ENCODE measurements around the gene AATK.

Gene AATK

DNA sequence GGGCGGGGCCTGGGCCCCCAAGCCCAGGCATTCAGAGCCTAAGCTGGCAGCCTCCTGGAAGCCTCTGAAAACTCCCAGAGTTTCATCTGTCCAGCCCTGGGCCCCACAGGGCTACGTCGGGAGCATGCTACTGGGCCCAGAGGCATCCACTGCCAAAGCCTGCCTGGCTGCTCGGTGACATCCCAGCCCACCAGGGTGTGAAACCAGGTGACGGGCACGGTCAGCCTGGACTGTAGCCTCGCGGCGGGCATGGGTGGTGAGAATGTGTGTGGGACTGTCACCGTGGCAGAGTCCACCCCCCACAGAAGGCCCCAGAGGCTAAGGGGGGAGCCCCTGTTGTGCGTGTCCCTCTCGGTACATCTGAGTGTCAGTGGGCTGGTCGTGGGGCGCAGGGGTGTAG lies 25.6 kb upstream of the AATK start:
- ChIA-PET POLR2A (interaction anchor here (0.8 to 1.3 kb wide), 2 partner anchors 47 to 48 kb away, joined by 3 to 4 read pairs; partner anchors contain the start of genes NDUFAF8 and TEPSIN), CTCF (no interaction called here)
- no peak for DNase-seq (ENCODE audit: extremely low spot score)
- no peak for TF ChIP-seq FOXM1 (IDR thresholded peaks at IDR 0.05; ENCODE audit: borderline replicate concordance)
- no peak for TF ChIP-seq HDGF (IDR thresholded peaks at IDR 0.05; ENCODE audit: borderline replicate concordance)
- no peak for TF ChIP-seq SP1 (IDR thresholded peaks at IDR 0.05)
- TF ChIP-seq ARNT (IDR thresholded peaks at IDR 0.05), result no peak

DNA sequence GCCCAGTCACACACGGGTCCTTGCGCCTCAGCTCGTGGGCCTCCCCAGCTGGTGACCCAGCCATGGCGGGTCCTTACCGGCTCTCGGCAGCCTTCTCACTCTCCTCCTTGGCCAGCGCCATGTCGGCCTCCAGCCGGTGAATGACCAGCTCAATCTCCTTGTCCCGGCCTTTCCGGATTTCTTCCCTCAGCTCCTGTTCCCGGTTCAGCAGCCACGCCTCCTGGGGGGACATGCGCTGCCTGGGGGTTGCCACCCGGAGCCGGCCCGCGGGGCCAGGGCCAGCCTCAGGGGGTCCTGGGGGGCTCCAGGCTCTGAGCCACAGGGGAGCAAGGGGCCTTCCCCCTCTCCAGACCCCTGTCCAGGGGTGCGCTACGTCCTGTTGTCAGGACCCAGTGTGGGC lies 25.1 kb upstream of the AATK start:
- ChIA-PET POLR2A (interaction anchor here (1.3 kb wide), 1 partner anchor 48 kb away, joined by 4 read pairs; the partner anchor contains the start of genes NDUFAF8 and TEPSIN), CTCF (interaction anchor here (0.9 kb wide), 1 partner anchor 10 kb away, joined by 3 read pairs; no protein-coding TSS in a partner anchor)
- no peak for DNase-seq (ENCODE audit: extremely low spot score)
- TF ChIP-seq FOXK2 (IDR thresholded peaks at IDR 0.05) (no peak), LEF1 (IDR thresholded peaks at IDR 0.05; ENCODE audit: borderline replicate concordance) (no peak), SUZ12 (IDR thresholded peaks at IDR 0.05) (no peak), L3MBTL2 (conservative IDR thresholded peaks at IDR 0.05) (no peak)

DNA sequence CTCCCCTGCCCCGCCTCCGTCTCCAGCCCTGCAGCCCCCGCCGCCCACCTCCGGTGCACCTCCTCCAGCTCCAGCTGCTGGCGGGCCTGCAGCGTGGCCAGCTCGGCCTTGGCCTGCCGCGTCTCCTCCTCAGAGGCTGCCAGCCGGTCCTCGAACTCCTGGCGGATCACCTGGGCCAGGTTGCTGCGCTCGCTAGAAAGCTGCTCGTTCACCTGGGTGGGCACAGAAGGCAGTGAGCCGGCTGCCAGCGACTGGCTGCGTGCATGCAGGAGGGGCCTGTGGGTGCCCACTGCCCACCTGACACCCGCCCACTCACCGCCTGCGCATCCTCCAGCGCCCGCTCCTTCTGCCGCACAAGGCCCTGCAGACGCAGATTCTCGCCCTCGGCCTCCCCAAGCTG lies 24.6 kb upstream of the AATK start:
- ChIA-PET POLR2A (interaction anchor here (1.3 kb wide), 1 partner anchor 48 kb away, joined by 4 read pairs; the partner anchor contains the start of genes NDUFAF8 and TEPSIN), CTCF (interaction anchor here (0.9 kb wide), 2 partner anchors 10 to 50 kb away, joined by 3 read pairs; no protein-coding TSS in a partner anchor)
- TF ChIP-seq L3MBTL2 (conservative IDR thresholded peaks at IDR 0.05) (no peak), CTBP1 (IDR thresholded peaks at IDR 0.05; ENCODE audit: borderline replicate concordance) (no peak), BHLHE40 (IDR thresholded peaks at IDR 0.05; ENCODE audit: borderline replicate concordance) (no peak), ZNF384 (IDR thresholded peaks at IDR 0.05) (no peak), NFRKB (IDR thresholded peaks at IDR 0.05) (no peak), LEF1 (IDR thresholded peaks at IDR 0.05; ENCODE audit: borderline replicate concordance) (no peak), ARNT (IDR thresholded peaks at IDR 0.05) (no peak), SUZ12 (IDR thresholded peaks at IDR 0.05) (no peak), HDGF (IDR thresholded peaks at IDR 0.05; ENCODE audit: borderline replicate concordance) (no peak), SP1 (IDR thresholded peaks at IDR 0.05) (no peak), FOXK2 (IDR thresholded peaks at IDR 0.05) (no peak), TARDBP (IDR thresholded peaks at IDR 0.05) (no peak)
- TF ChIP-seq, protein P1, sequence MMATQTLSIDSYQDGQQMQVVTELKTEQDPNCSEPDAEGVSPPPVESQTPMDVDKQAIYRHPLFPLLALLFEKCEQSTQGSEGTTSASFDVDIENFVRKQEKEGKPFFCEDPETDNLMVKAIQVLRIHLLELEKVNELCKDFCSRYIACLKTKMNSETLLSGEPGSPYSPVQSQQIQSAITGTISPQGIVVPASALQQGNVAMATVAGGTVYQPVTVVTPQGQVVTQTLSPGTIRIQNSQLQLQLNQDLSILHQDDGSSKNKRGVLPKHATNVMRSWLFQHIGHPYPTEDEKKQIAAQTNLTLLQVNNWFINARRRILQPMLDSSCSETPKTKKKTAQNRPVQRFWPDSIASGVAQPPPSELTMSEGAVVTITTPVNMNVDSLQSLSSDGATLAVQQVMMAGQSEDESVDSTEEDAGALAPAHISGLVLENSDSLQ (IDR thresholded peaks at IDR 0.05), result no peak
- no peak for DNase-seq (ENCODE audit: extremely low spot score)

DNA sequence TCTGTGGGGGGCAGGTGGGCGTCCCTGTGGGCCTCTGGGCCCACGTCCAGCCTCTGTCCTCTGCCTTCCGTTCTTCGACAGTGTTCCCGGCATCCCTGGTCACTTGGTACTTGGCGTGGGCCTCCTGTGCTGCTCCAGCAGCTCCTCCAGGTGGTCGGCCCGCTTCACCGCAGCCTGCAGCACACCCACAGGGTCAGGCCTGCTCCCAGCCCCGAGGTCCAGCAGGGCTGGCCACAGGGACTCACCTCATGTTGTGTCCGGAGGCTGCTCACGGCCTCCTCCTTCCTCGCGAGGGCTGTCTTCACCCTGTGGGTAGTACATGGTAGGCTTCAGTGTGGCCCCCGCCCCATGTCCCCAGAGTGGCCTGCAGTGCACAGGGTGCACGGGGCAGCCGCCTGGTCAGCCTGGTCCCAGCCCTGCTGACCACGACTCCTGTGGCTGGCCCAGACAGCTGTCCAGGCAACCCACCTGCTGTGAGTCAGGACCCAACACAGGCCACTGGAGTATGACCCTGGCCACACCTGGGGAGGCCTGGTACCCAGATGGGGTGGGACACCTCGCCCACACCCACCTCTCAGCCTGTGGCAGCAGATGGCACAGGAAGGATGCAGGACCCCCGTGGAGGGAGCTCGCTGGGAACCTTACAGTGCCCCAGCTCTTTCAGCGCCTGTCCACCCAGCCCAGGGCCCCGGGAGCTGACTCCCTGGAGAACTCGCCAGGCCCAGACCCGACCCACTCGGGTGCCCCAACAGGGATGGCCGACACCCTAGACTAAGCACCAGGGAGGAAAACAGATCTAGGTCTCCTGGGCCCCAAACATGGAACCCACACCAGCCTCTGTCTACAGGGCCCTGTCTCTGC lies 23.9 kb upstream of the AATK start:
- no peak for DNase-seq (ENCODE audit: extremely low spot score)
- ChIA-PET CTCF (interaction anchor here (0.9 kb wide), 1 partner anchor 49 kb away, joined by 3 read pairs; no protein-coding TSS in a partner anchor), POLR2A (interaction anchor here (0.6 to 1.3 kb wide), 2 partner anchors 11 to 49 kb away, joined by 3 to 4 read pairs; partner anchors contain the start of genes NDUFAF8 and TEPSIN)
- no peak for TF ChIP-seq ELF4 (IDR thresholded peaks at IDR 0.05)
- TF ChIP-seq NFRKB (IDR thresholded peaks at IDR 0.05), result no peak
- TF ChIP-seq TARDBP (IDR thresholded peaks at IDR 0.05), result no peak
- no peak for TF ChIP-seq ZNF384 (IDR thresholded peaks at IDR 0.05)
- TF ChIP-seq BHLHE40 (IDR thresholded peaks at IDR 0.05; ENCODE audit: borderline replicate concordance), result no peak
- no peak for TF ChIP-seq LEF1 (IDR thresholded peaks at IDR 0.05; ENCODE audit: borderline replicate concordance)
- no peak for TF ChIP-seq FOXK2 (IDR thresholded peaks at IDR 0.05)
- no peak for TF ChIP-seq ARNT (IDR thresholded peaks at IDR 0.05)
- TF ChIP-seq, protein P1 (IDR thresholded peaks at IDR 0.05), result no peak
- no peak for TF ChIP-seq L3MBTL2 (conservative IDR thresholded peaks at IDR 0.05)
- no peak for TF ChIP-seq HDGF (IDR thresholded peaks at IDR 0.05; ENCODE audit: borderline replicate concordance)
- no peak for TF ChIP-seq FOXM1 (IDR thresholded peaks at IDR 0.05; ENCODE audit: borderline replicate concordance)
- TF ChIP-seq CTBP1 (IDR thresholded peaks at IDR 0.05; ENCODE audit: borderline replicate concordance), result no peak
- no peak for TF ChIP-seq SP1 (IDR thresholded peaks at IDR 0.05)
- no peak for TF ChIP-seq FOXA1 (IDR thresholded peaks at IDR 0.05)
- TF ChIP-seq SUZ12 (IDR thresholded peaks at IDR 0.05), result no peak

DNA sequence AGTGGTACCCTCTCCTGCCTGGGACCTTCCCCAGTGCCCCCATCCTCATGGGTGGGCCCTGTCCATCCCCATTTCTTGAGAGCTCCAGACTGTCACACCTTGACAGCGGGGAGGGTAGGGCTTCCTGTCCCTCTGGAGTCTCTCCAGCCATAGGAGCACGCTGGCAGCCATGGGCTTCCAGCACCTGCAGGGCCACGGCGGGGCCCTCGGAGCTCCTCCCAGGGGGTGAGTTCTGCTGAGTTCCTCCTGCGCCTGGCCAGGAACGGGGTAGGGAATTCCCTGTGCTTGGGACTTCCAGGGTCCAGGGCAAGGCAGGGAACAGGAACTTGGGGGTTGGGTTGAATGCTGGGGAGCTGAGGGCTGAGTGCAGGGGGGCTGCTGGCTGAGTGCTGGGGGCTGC lies 23.0 kb upstream of the AATK start:
- CTCF ChIA-PET, result interaction anchor here (0.6 kb wide), 1 partner anchor 23 kb away, joined by 3 read pairs; no protein-coding TSS in a partner anchor
- DNase-seq (ENCODE audit: extremely low spot score), result no peak
- TF ChIP-seq NFRKB (IDR thresholded peaks at IDR 0.05) (no peak), FOXM1 (IDR thresholded peaks at IDR 0.05; ENCODE audit: borderline replicate concordance) (no peak), CTBP1 (IDR thresholded peaks at IDR 0.05; ENCODE audit: borderline replicate concordance) (no peak), ELF4 (IDR thresholded peaks at IDR 0.05) (no peak), LEF1 (IDR thresholded peaks at IDR 0.05; ENCODE audit: borderline replicate concordance) (no peak), ARNT (IDR thresholded peaks at IDR 0.05) (no peak)
- POLR2A ChIA-PET, result interaction anchor here (0.6 kb wide), 1 partner anchor 10 kb away, joined by 3 read pairs; no protein-coding TSS in a partner anchor

DNA sequence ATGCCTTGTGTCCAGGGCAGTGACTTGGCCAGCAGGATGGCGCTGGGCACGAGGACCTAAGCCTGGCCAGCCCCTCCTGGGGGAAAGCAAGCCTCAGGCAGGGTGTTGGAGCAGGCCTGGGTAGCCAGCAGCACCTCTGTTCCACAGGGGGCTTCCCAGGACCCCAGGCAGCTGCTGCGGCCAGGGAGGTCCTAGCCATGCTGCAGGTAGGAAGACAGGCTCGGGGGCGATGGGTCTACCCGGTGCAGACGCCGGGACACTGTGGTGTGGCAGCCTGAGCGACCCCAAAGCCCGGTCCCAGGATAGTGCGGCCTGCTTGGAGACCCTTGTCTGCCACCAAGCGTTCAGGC lies 22.4 kb upstream of the AATK start:
- ChIA-PET CTCF (interaction anchor here (0.6 kb wide), 1 partner anchor 23 kb away, joined by 3 read pairs; no protein-coding TSS in a partner anchor), POLR2A (no interaction called here)

More for the DNA sequence above, 22.4 kb upstream of the AATK start:
- DNase-seq (ENCODE audit: extremely low spot score), result no peak
- TF ChIP-seq LEF1 (IDR thresholded peaks at IDR 0.05; ENCODE audit: borderline replicate concordance) (no peak), TARDBP (IDR thresholded peaks at IDR 0.05) (no peak), NFRKB (IDR thresholded peaks at IDR 0.05) (no peak), ELF4 (IDR thresholded peaks at IDR 0.05) (no peak), HDGF (IDR thresholded peaks at IDR 0.05; ENCODE audit: borderline replicate concordance) (no peak), FOXK2 (IDR thresholded peaks at IDR 0.05) (no peak), L3MBTL2 (conservative IDR thresholded peaks at IDR 0.05) (no peak), CTBP1 (IDR thresholded peaks at IDR 0.05; ENCODE audit: borderline replicate concordance) (no peak), ARNT (IDR thresholded peaks at IDR 0.05) (no peak), SUZ12 (IDR thresholded peaks at IDR 0.05) (no peak), FOXM1 (IDR thresholded peaks at IDR 0.05; ENCODE audit: borderline replicate concordance) (no peak), BHLHE40 (IDR thresholded peaks at IDR 0.05; ENCODE audit: borderline replicate concordance) (no peak), SP1 (IDR thresholded peaks at IDR 0.05) (no peak), FOXA1 (IDR thresholded peaks at IDR 0.05) (no peak), ZNF384 (IDR thresholded peaks at IDR 0.05) (no peak)
- TF ChIP-seq, protein P1 (IDR thresholded peaks at IDR 0.05), result no peak

All from HEK293T (cell line).